Measurements from ENCODE around the gene CYP4B1.
A peak's percentile ranks its signal among the peaks of the same experiment; 100 is the strongest.
"Not testable (repeated sequence)": the region's sequence is repeated elsewhere in the genome, so short reads cannot be mapped to it uniquely, and the experiment has no call there.

Gene CYP4B1

GRCh38 chr1:46798810-46799209 is at the start of gene CYP4B1:
TSS of gene CYP4B1 (plus strand) at chr1:46799046. CDS start at chr1:46799082, 36 bp downstream.
- no peaks in the 10 kb centered on the region for H3K36me3 ChIP-seq (ENCODE audit: control insufficient read depth in 2 of 2, insufficient read depth in 2 of 2, low read length in 2 of 2)
- no peaks in the 10 kb centered on the region for H3K4me1 ChIP-seq (ENCODE audit: control insufficient read depth in 2 of 2, insufficient read depth in 2 of 2, low read length in 2 of 2)
- H3K9ac ChIP-seq (ENCODE audit: low read depth in 1 of 2, low read length in 2 of 2) = no peak within 1 kb of the TSS
- H3K27ac ChIP-seq (ENCODE audit: low read depth in 2 of 2, low read length in 2 of 2) = no peak within 1 kb of the TSS
- no peak within 1 kb of the TSS for H3K4me3 ChIP-seq (ENCODE audit: low read length in 2 of 2)
- H3K27me3 ChIP-seq (ENCODE audit: control insufficient read depth in 2 of 2, insufficient read depth in 2 of 2, low read length in 2 of 2) = no peaks in the 10 kb centered on the region
- H3K9me3 ChIP-seq (ENCODE audit: control insufficient read depth in 2 of 2, low read length in 2 of 2) = no peaks in the 10 kb centered on the region

GRCh38 chr1:46749404-46749803 is 49.4 kb upstream of the CYP4B1 start:
- H3K27me3 ChIP-seq (ENCODE audit: control insufficient read depth in 2 of 2, insufficient read depth in 2 of 2, low read length in 2 of 2) = peaks cover 3 to 6% of the 10 kb centered on the region in 2 donors
- H3K9ac ChIP-seq (ENCODE audit: low read depth in 1 of 2, low read length in 2 of 2) = no peak overlapping the region
- H3K9me3 ChIP-seq (ENCODE audit: control insufficient read depth in 2 of 2, low read length in 2 of 2) = no peaks in the 10 kb centered on the region
- peaks cover 0 to 3% of the 10 kb centered on the region in 2 donors for H3K4me1 ChIP-seq (ENCODE audit: control insufficient read depth in 2 of 2, insufficient read depth in 2 of 2, low read length in 2 of 2)
- no peak overlapping the region for H3K4me3 ChIP-seq (ENCODE audit: low read length in 2 of 2)
- no peaks in the 10 kb centered on the region for H3K36me3 ChIP-seq (ENCODE audit: control insufficient read depth in 2 of 2, insufficient read depth in 2 of 2, low read length in 2 of 2)
- no peak overlapping the region for H3K27ac ChIP-seq (ENCODE audit: low read depth in 2 of 2, low read length in 2 of 2)

GRCh38 chr1:46749921-46750404 is 48.9 kb upstream of the CYP4B1 start:
- Histone ChIP-seq H3K9ac (ENCODE audit: low read depth in 1 of 2, low read length in 2 of 2) (no peak overlapping the region), H3K36me3 (ENCODE audit: control insufficient read depth in 2 of 2, insufficient read depth in 2 of 2, low read length in 2 of 2) (no peaks in the 10 kb centered on the region), H3K9me3 (ENCODE audit: control insufficient read depth in 2 of 2, low read length in 2 of 2) (no peaks in the 10 kb centered on the region), H3K27me3 (ENCODE audit: control insufficient read depth in 2 of 2, insufficient read depth in 2 of 2, low read length in 2 of 2) (peaks cover 3 to 6% of the 10 kb centered on the region in 2 donors), H3K4me3 (ENCODE audit: low read length in 2 of 2) (no peak overlapping the region), H3K27ac (ENCODE audit: low read depth in 2 of 2, low read length in 2 of 2) (no peak overlapping the region), H3K4me1 (ENCODE audit: control insufficient read depth in 2 of 2, insufficient read depth in 2 of 2, low read length in 2 of 2) (peaks cover 0 to 3% of the 10 kb centered on the region in 2 donors)

GRCh38 chr1:46753985-46754384 is 44.9 kb upstream of the CYP4B1 start:
- Histone ChIP-seq H3K4me1 (ENCODE audit: control insufficient read depth in 2 of 2, insufficient read depth in 2 of 2, low read length in 2 of 2) (peaks cover 0 to 6% of the 10 kb centered on the region in 2 donors), H3K4me3 (ENCODE audit: low read length in 2 of 2) (no peak overlapping the region), H3K9me3 (ENCODE audit: control insufficient read depth in 2 of 2, low read length in 2 of 2) (no peaks in the 10 kb centered on the region), H3K27ac (ENCODE audit: low read depth in 2 of 2, low read length in 2 of 2) (no peak overlapping the region), H3K27me3 (ENCODE audit: control insufficient read depth in 2 of 2, insufficient read depth in 2 of 2, low read length in 2 of 2) (peaks cover 0 to 3% of the 10 kb centered on the region in 2 donors), H3K9ac (ENCODE audit: low read depth in 1 of 2, low read length in 2 of 2) (no peak overlapping the region), H3K36me3 (ENCODE audit: control insufficient read depth in 2 of 2, insufficient read depth in 2 of 2, low read length in 2 of 2) (no peaks in the 10 kb centered on the region)

- not testable (repeated sequence) for H3K4me3 ChIP-seq (ENCODE audit: low read length in 2 of 2); H3K36me3 ChIP-seq (ENCODE audit: control insufficient read depth in 2 of 2, insufficient read depth in 2 of 2, low read length in 2 of 2); H3K4me1 ChIP-seq (ENCODE audit: control insufficient read depth in 2 of 2, insufficient read depth in 2 of 2, low read length in 2 of 2); H3K9me3 ChIP-seq (ENCODE audit: control insufficient read depth in 2 of 2, low read length in 2 of 2); H3K9ac ChIP-seq (ENCODE audit: low read depth in 1 of 2, low read length in 2 of 2); H3K27me3 ChIP-seq (ENCODE audit: control insufficient read depth in 2 of 2, insufficient read depth in 2 of 2, low read length in 2 of 2)
- peak overlapping the region in 1 of 2 donors; percentile 21 for H3K27ac ChIP-seq (ENCODE audit: low read depth in 2 of 2, low read length in 2 of 2)
Measured at GRCh38 chr1:46754707-46755106, 44.1 kb upstream of the CYP4B1 start.

- Histone ChIP-seq H3K36me3 (ENCODE audit: control insufficient read depth in 2 of 2, insufficient read depth in 2 of 2, low read length in 2 of 2) (no peaks in the 10 kb centered on the region), H3K27ac (ENCODE audit: low read depth in 2 of 2, low read length in 2 of 2) (peak overlapping the region in 1 of 2 donors; percentile 21), H3K27me3 (ENCODE audit: control insufficient read depth in 2 of 2, insufficient read depth in 2 of 2, low read length in 2 of 2) (no peaks in the 10 kb centered on the region), H3K9me3 (ENCODE audit: control insufficient read depth in 2 of 2, low read length in 2 of 2) (no peaks in the 10 kb centered on the region), H3K4me3 (ENCODE audit: low read length in 2 of 2) (no peak overlapping the region), H3K4me1 (ENCODE audit: control insufficient read depth in 2 of 2, insufficient read depth in 2 of 2, low read length in 2 of 2) (peaks cover 0 to 6% of the 10 kb centered on the region in 2 donors), H3K9ac (ENCODE audit: low read depth in 1 of 2, low read length in 2 of 2) (no peak overlapping the region)
Measured at GRCh38 chr1:46755121-46755520, 43.7 kb upstream of the CYP4B1 start.

GRCh38 chr1:46757247-46757955 is 41.4 kb upstream of the CYP4B1 start:
- H3K27ac ChIP-seq (ENCODE audit: low read depth in 2 of 2, low read length in 2 of 2) = no peak overlapping the region
- no peak overlapping the region for H3K4me3 ChIP-seq (ENCODE audit: low read length in 2 of 2)
- H3K4me1 ChIP-seq (ENCODE audit: control insufficient read depth in 2 of 2, insufficient read depth in 2 of 2, low read length in 2 of 2) = peaks cover 0 to 6% of the 10 kb centered on the region in 2 donors

GRCh38 chr1:46757956-46758528 is 40.8 kb upstream of the CYP4B1 start:
- no peak overlapping the region for H3K4me3 ChIP-seq (ENCODE audit: low read length in 2 of 2)
- H3K4me1 ChIP-seq (ENCODE audit: control insufficient read depth in 2 of 2, insufficient read depth in 2 of 2, low read length in 2 of 2) = peaks cover 0 to 6% of the 10 kb centered on the region in 2 donors
- no peaks in the 10 kb centered on the region for H3K9me3 ChIP-seq (ENCODE audit: control insufficient read depth in 2 of 2, low read length in 2 of 2)
- H3K27ac ChIP-seq (ENCODE audit: low read depth in 2 of 2, low read length in 2 of 2) = no peak overlapping the region
- no peak overlapping the region for H3K9ac ChIP-seq (ENCODE audit: low read depth in 1 of 2, low read length in 2 of 2)
- H3K36me3 ChIP-seq (ENCODE audit: control insufficient read depth in 2 of 2, insufficient read depth in 2 of 2, low read length in 2 of 2) = no peaks in the 10 kb centered on the region
- no peaks in the 10 kb centered on the region for H3K27me3 ChIP-seq (ENCODE audit: control insufficient read depth in 2 of 2, insufficient read depth in 2 of 2, low read length in 2 of 2)

More at GRCh38 chr1:46757247-46757955, 41.4 kb upstream of the CYP4B1 start:
- H3K9ac ChIP-seq (ENCODE audit: low read depth in 1 of 2, low read length in 2 of 2) = no peak overlapping the region
- H3K36me3 ChIP-seq (ENCODE audit: control insufficient read depth in 2 of 2, insufficient read depth in 2 of 2, low read length in 2 of 2) = no peaks in the 10 kb centered on the region
- no peaks in the 10 kb centered on the region for H3K27me3 ChIP-seq (ENCODE audit: control insufficient read depth in 2 of 2, insufficient read depth in 2 of 2, low read length in 2 of 2)
- H3K9me3 ChIP-seq (ENCODE audit: control insufficient read depth in 2 of 2, low read length in 2 of 2) = no peaks in the 10 kb centered on the region

- Histone ChIP-seq H3K9me3 (ENCODE audit: control insufficient read depth in 2 of 2, low read length in 2 of 2) (no peaks in the 10 kb centered on the region), H3K4me1 (ENCODE audit: control insufficient read depth in 2 of 2, insufficient read depth in 2 of 2, low read length in 2 of 2) (no peaks in the 10 kb centered on the region), H3K27me3 (ENCODE audit: control insufficient read depth in 2 of 2, insufficient read depth in 2 of 2, low read length in 2 of 2) (no peaks in the 10 kb centered on the region), H3K27ac (ENCODE audit: low read depth in 2 of 2, low read length in 2 of 2) (no peak overlapping the region), H3K9ac (ENCODE audit: low read depth in 1 of 2, low read length in 2 of 2) (no peak overlapping the region), H3K4me3 (ENCODE audit: low read length in 2 of 2) (no peak overlapping the region), H3K36me3 (ENCODE audit: control insufficient read depth in 2 of 2, insufficient read depth in 2 of 2, low read length in 2 of 2) (no peaks in the 10 kb centered on the region)
Measured at GRCh38 chr1:46760558-46761166, 38.2 kb upstream of the CYP4B1 start.

GRCh38 chr1:46761740-46762139 is 37.1 kb upstream of the CYP4B1 start:
- Histone ChIP-seq H3K9ac (ENCODE audit: low read depth in 1 of 2, low read length in 2 of 2) (no peak overlapping the region), H3K27ac (ENCODE audit: low read depth in 2 of 2, low read length in 2 of 2) (no peak overlapping the region), H3K9me3 (ENCODE audit: control insufficient read depth in 2 of 2, low read length in 2 of 2) (no peaks in the 10 kb centered on the region), H3K4me3 (ENCODE audit: low read length in 2 of 2) (no peak overlapping the region), H3K36me3 (ENCODE audit: control insufficient read depth in 2 of 2, insufficient read depth in 2 of 2, low read length in 2 of 2) (no peaks in the 10 kb centered on the region), H3K27me3 (ENCODE audit: control insufficient read depth in 2 of 2, insufficient read depth in 2 of 2, low read length in 2 of 2) (no peaks in the 10 kb centered on the region), H3K4me1 (ENCODE audit: control insufficient read depth in 2 of 2, insufficient read depth in 2 of 2, low read length in 2 of 2) (no peaks in the 10 kb centered on the region)

Measured in mucosa of rectum (tissue), 2 donors.